NCI-H2107 treated with DMSO at 0.1 percent for 48 hours (cell line): ENCODE data around the gene NEK7.

Source experiments
- DNase-seq: peaks from one replicate; lab custom pipeline; 2025; ENCODE audit not compliant: unreplicated experiment; lab: John Stamatoyannopoulos, UW

Gene NEK7

GRCh38 chr1:198141668-198142351 is 15.0 kb upstream of the NEK7 start:
- no peak for DNase-seq

- DNase-seq: no peak
Measured at GRCh38 chr1:198143797-198144196, 13.0 kb upstream of the NEK7 start.

GRCh38 chr1:198147216-198147615 is 9.6 kb upstream of the NEK7 start:
- DNase-seq: no peak

- no peak for DNase-seq
Measured at GRCh38 chr1:198150369-198150768, 6.4 kb upstream of the NEK7 start.

GRCh38 chr1:198151688-198152087 is 5.1 kb upstream of the NEK7 start:
- DNase-seq: no peak

GRCh38 chr1:198153103-198153502 is 3.7 kb upstream of the NEK7 start:
- no peak for DNase-seq

- DNase-seq: no peak
Measured at GRCh38 chr1:198153804-198154203, 3.0 kb upstream of the NEK7 start.

- DNase-seq: no peak
Measured at GRCh38 chr1:198155253-198155652, 1.5 kb upstream of the NEK7 start.

GRCh38 chr1:198156111-198156744 is 570 bp upstream of the NEK7 start:
- DNase-seq: peak; percentile 84

- DNase-seq: peak; percentile 79
Measured at GRCh38 chr1:198157241-198157846, 546 bp downstream of the NEK7 start.

- DNase-seq: peak; percentile 70
Measured at GRCh38 chr1:198157847-198158725, 1.3 kb downstream of the NEK7 start.

GRCh38 chr1:198158735-198159589 is 2.2 kb downstream of the NEK7 start:
- peak; percentile 87 for DNase-seq

- DNase-seq: no peak
Measured at GRCh38 chr1:198160222-198160621, 3.4 kb downstream of the NEK7 start.

- no peak for DNase-seq
Measured at GRCh38 chr1:198160946-198161614, 4.3 kb downstream of the NEK7 start.

GRCh38 chr1:198161718-198162090 is 4.9 kb downstream of the NEK7 start:
- no peak for DNase-seq

GRCh38 chr1:198162091-198162767 is 5.4 kb downstream of the NEK7 start:
- no peak for DNase-seq

- no peak for DNase-seq
Measured at GRCh38 chr1:198165927-198166647, 9.3 kb downstream of the NEK7 start.

- DNase-seq: no peak
Measured at GRCh38 chr1:198166900-198167299, 10.1 kb downstream of the NEK7 start.

- DNase-seq: no peak
Measured at GRCh38 chr1:198167436-198167934, 10.7 kb downstream of the NEK7 start.
